GM18517 (cell line): ENCODE measurements around the gene TOP1.

Experiments
- ATAC-seq: cut with Tn5 transposase; IDR thresholded peaks from one replicate; pipeline ENCODE4 v1.9.1; 2021; ENCODE audit warnings: mild to moderate bottlenecking, moderate library complexity; ENCODE audit not compliant: unreplicated experiment

TOP1 gene

GRCh38 chr20:41035207-41035606 lies 6.6 kb downstream of the TOP1 start:
- no peak for ATAC-seq

DNA sequence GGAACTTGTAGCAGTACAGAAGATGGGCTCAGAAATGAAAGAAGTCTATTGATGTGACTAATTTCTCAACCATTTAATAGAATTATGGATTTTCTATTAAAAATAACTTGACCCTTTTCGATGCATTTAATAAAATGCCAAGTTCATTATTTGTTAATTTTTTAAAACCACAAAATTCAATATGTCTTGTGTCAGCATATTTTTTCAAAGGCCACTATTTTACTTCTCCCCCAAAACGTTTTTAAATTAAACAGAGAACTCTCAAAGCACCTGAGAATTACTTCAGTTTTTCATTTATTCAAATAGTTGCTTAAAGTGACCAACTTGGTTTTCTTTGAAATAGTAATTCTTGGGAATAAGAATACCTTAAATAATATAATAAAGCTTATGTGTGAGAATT lies 8.6 kb downstream of the TOP1 start:
- ATAC-seq, result no peak

GRCh38 chr20:41038149-41038877 lies 9.7 kb downstream of the TOP1 start:
- no peak for ATAC-seq

DNA sequence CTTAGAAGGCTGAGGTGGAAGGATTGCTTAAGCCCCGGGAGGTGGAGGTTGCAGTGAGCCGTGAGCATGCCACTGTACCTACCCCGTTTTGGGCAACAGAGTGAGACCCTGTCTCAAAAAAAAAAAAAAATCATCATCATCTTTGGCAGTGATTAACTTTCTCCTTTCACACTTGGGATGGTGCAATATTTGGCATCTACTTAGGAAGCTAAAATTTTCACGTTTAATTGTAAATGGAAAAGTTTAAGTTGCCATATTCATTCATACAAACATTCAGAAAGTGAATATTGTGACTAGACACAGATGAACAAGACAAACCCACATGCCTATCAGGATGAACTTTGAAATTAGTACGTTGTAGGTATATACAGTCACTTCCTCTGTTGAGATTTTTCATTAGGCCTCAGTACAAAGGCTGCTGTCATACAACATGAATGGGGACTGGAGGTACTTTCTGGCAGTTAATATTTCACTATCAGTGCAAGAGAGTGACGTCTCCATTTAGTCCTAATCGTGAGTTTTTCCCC lies 10.3 kb downstream of the TOP1 start:
- no peak for ATAC-seq

DNA sequence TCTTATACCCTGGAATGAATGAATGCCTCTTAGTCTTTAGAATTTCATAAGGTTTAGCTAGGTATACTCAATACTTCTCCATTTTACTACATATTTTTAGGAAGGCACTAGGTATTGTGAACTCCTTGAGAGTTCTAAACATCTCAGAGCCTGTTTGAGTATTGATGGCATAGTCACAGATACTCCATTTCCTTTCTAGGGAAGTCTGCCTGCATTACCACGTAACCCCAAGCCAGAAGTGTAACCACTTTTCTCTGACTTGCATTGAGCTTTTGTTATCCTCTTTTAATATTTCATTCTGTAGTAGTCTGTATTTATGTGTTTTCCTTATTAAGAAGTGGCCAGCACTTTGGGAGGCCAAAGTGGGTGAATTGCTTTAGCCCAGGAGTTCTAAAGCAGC lies 12.2 kb downstream of the TOP1 start:
- no peak for ATAC-seq

DNA sequence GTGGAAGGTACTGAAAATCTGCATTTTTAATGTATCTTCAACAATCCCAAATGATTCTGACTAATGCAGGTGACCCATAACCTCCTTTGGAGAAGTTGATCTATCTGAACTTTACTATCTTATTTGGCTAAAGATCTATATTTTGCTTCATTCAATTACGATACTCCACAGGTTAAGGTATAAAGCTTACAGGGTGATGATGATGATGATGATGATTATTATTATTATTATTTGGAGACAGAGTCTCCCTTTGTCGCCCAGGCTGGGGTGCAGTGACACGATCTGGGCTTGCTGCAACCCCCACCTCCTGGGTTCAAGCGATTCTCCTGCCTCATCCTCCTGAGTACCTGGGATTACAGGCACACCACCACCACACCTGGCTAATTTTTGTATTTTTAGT lies 13.1 kb downstream of the TOP1 start:
- no peak for ATAC-seq

DNA sequence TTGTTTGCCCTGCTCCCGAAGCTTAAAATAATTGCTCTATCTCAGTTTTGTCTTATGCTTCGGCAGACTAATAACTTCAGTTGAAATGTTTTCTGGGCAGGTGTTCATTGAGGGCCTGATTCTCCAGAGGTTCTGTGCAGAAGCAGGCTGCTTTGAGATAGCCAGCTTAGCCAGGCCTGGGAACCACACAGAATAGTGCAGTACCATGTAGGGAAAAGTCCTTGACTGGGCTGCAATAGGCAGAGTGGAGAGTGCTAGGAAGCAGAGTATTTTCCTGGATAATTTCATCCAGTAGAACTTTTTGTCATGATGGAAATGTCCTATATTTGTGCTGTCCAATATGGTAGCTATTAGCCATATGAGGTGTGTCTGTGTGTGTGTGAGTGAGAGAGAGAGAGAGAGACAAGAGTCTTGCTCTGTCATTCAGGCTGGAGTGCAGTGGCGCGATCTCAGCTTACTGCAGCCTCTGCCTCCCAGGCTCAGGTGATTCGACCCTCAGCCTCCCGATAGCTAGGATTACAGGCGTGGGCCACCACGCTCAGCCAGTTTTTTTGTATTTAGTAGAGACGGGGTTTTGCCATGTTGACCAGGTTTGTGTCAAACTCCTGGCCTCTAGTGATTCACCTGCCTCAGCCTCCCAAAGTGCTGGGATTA lies 15.9 kb downstream of the TOP1 start:
- ATAC-seq, result no peak

DNA sequence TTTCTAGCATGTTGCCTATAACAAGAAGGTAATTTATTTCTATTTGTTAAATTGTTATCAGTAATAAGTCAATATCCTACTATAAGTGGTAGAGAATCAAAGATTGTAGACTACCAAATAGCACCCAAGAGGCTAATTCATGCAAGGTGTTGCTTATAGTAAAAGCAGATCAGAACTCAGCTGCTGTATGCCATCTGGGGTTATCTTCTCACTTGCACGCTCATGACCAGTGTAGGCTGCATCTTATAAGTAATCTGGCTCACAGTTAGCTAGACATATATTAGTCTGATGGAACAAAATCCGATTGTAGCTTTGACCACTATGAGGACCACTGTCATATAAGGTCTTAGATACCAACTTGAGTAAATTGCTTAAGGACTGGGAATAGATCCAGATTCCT lies 17.0 kb downstream of the TOP1 start:
- ATAC-seq, result no peak

GRCh38 chr20:41046716-41047115 lies 18.1 kb downstream of the TOP1 start:
- ATAC-seq, result no peak

DNA sequence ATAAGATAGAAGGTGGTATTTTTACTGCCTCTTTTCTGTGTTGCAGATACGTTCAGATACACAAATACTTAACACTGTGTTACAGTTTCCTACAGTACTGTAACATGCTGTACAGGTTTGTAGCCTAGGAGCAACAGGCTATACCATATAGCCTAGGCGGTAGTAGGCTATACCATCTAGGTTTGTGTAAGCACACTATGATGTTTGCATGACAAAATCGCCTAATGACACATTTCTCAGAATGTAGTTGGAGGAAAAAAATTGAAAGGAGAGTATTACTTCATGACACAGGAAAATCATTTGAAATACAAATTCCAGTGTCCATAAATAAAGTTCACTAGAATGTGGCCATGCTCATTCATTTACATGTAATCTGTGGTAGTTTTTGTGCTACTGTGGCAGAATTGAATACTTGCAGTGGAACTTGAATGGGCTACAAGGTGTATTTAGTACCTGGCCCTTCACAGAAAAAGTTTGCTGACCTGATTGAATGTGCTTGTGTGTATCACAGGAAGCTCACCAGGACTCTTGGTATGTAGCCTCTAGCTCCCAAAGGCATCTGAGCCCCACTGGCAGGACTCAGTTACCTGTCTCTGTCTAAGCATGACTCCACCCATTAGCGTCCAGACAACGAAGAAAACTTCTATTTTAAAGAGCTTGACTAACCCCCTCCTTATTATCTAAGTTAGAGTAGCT lies 18.8 kb downstream of the TOP1 start:
- peak; percentile 16 for ATAC-seq

DNA sequence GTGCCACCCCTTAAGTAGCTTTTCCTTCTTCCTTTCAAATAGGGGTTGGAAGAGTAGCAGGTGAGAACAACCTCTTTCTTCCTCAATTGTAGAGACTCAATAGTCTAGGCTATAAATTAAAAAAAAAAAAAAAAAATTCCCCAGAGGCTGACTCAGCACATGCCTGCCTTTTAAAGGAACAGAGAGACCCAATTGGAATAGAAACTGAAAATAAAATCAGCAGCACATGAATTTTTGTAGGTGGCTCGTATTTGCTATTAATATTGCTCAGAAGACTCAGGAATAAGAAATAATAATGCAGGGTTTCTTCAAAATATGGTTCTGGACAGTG lies 19.3 kb downstream of the TOP1 start:
- ATAC-seq, result peak; percentile 63

GRCh38 chr20:41048461-41049301 lies 20.1 kb downstream of the TOP1 start:
- ATAC-seq, result no peak

DNA sequence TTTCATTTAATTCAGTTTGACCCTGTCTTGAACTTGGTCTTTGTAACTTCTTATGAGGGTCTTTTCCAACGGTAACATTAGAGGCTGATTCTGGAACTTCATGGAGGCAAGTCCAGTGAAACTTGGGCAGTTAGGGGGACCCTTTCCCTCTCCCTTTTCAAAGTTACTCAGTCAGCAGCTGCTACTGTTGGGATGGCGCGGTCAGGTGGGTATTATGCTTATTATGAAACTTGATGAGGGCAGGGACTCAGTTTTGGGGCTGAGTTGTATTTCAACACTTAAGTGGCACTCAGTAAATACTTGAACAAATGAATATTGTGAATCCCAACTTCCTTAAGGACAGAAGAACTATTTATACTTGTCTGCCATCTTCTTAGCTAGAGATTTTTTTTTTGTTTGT lies 20.8 kb downstream of the TOP1 start:
- no peak for ATAC-seq

- ATAC-seq, result no peak
Measured at GRCh38 chr20:41050361-41051008, 21.9 kb downstream of the TOP1 start.

DNA sequence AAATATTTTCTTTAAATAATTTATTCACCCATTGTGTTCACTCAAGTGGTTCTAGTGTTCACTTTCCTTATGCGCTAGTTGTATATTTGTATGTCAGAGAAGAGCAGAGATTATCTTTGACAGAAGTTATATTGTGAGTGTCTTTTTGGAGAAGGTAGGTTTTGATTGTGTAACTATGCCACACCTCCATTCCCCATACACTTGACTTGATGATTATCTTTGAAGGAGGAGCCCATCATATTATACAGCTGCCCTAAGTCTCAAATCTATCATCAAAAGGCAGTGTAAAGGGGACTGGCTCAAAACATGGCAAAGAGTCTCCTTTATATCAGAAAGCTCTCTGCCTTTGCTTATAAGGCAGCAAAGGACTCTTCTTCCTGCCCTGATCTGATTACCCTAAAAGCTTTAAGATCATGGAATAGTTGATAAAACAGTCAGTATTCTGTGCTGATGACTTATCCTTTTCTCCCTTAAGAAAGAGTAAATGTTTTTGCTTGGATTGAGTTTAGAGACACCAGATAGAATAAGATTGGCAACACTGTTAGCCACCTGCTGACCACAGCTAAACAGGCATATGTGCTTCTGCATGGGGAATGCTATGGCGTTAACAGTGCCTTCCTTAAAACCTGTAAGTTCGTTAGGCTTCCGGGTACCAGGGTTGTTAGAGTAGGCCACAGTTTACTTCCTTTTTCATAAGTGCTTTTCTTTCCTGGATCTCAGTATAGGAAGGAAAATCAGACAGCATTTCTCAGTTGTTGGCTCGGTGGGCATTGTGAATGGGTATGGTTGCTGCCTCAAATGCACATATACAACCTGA lies 22.6 kb downstream of the TOP1 start:
- ATAC-seq, result no peak

- ATAC-seq, result no peak
Measured at GRCh38 chr20:41052742-41053419, 24.3 kb downstream of the TOP1 start.

- no peak for ATAC-seq
Measured at GRCh38 chr20:41054070-41054846, 25.6 kb downstream of the TOP1 start.

DNA sequence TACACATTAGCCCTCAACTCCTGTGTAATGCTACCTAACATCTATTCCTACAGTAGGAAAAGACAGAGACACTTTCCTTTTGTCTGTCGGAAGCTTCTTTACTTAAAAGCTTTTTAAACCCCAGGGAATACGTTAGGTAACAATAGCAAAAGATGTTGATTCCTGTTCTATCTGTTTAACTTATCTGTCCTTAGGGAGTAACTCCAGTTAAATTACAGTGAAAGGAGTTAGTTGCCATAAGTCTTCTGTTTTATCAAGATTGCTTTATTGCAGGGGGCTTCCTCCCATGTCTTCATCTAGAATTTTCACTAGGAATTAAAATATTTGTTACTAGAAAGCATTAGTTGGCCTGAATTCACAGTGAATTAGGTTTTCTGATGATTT lies 26.2 kb downstream of the TOP1 start:
- ATAC-seq, result no peak

GRCh38 chr20:41055679-41056078 lies 27.1 kb downstream of the TOP1 start:
- ATAC-seq, result no peak
